MCF 10A (cell line): ENCODE results near the gene USP13. TPM values are rescaled to one million over a fixed set of nuclear protein-coding genes. Genes with fewer than 3 reads are reported as not detected.

Source experiments
- BruUV-seq: library from RNA; stranded (reverse); fragments of 400-500 nt; replicated peaks from 2 replicates; lab custom pipeline; 2021; lab: Mats Ljungman, UMichigan
- CTCF ChIA-PET: fragments of 300-600 bp; sonication (Branson Sonifier 250); formaldehyde crosslinking; extraction: SDS; loops from one replicate; lab custom pipeline; 2021; ENCODE audit warnings: antibody characterized with exemption, inconsistent platforms; lab: Yijun Ruan, JAX
- POLR2A ChIA-PET: fragments of 300-600, 350-650 bp; sonication (Branson Sonifier 250); formaldehyde crosslinking; extraction: SDS; loops from one replicate; lab custom pipeline; 2020; ENCODE audit warnings: antibody characterized with exemption, inconsistent platforms; lab: Yijun Ruan, JAX
- DNase-seq: peaks from one replicate; pipeline ENCODE4 v3.0.0-alpha.2; 2018; ENCODE audit not compliant: unreplicated experiment
- H3K27ac Mint-ChIP-seq: one replicate; pipeline ENCODE4 v1.8.0; 2022; ENCODE audit warnings: mild to moderate bottlenecking, low read depth, mixed read lengths; ENCODE audit not compliant: unreplicated experiment
- H3K27me3 Mint-ChIP-seq: one replicate; pipeline ENCODE4 v1.8.0; 2022; ENCODE audit warnings: mixed read lengths; ENCODE audit not compliant: insufficient read depth, unreplicated experiment
- H3K36me3 Mint-ChIP-seq: one replicate; pipeline ENCODE4 v1.8.0; 2022; ENCODE audit warnings: mild to moderate bottlenecking, moderate library complexity, mixed read lengths; ENCODE audit not compliant: insufficient read depth, unreplicated experiment
- H3K4me1 Mint-ChIP-seq: one replicate; pipeline ENCODE4 v1.8.0; 2022; ENCODE audit warnings: mixed read lengths; ENCODE audit not compliant: insufficient read depth, unreplicated experiment
- H3K4me3 Mint-ChIP-seq: one replicate; pipeline ENCODE4 v1.8.0; 2022; ENCODE audit warnings: mild to moderate bottlenecking, moderate library complexity, mixed read lengths; ENCODE audit not compliant: unreplicated experiment
- H3K9me3 Mint-ChIP-seq: one replicate; pipeline ENCODE4 v1.8.0; 2022; ENCODE audit warnings: mixed read lengths; ENCODE audit not compliant: unreplicated experiment
- CTCF ChIP-seq: fragments of 200-600 bp; IDR thresholded peaks from one replicate; pipeline ENCODE4 v1.8.0; 2022; ENCODE audit warnings: antibody characterized with exemption, mild to moderate bottlenecking; ENCODE audit not compliant: unreplicated experiment
- intact Hi-C: fragments of 100-400 bp; cut with micrococcal nuclease; formaldehyde crosslinking; loops from 2 replicates; pipeline ENCODE4 v1.14.1; 2022
- total RNA-seq: library from RNA; stranded (reverse); gene quantifications from 2 replicates; pipeline ENCODE4 v1.2.3, GENCODE V29; 2022

USP13 gene
- total RNA-seq, 1 experiment from 2014 or later, result 9.7 TPM

GRCh38 chr3:179837374-179837773 is 184.5 kb downstream of the USP13 start:
- ChIA-PET CTCF (interaction anchor here (0.6 kb wide), 1 partner anchor 19 kb away, joined by 4 read pairs; no protein-coding TSS in a partner anchor), POLR2A (no interaction called here)
- intact Hi-C loops, result no loop called here
- no peak for DNase-seq
- H3K27ac Mint-ChIP-seq, result no peak overlapping the region
- H3K27me3 Mint-ChIP-seq, result no peaks in the 10 kb centered on the region
- no peak overlapping the region for H3K4me3 Mint-ChIP-seq
- peaks cover 16% of the 10 kb centered on the region for H3K4me1 Mint-ChIP-seq
- H3K36me3 Mint-ChIP-seq, result no peaks in the 10 kb centered on the region
- no peaks in the 10 kb centered on the region for H3K9me3 Mint-ChIP-seq
- no peak for TF ChIP-seq CTCF
- no TSS peak for BruUV-seq

Other genes starting within 250 kb of the USP13 start
- gene GNB4, start 201.6 kb upstream of the USP13 start, total RNA-seq, result 20.3 and 20.8 TPM in 2 replicates
- gene ACTL6A, start 90.1 kb upstream of the USP13 start, total RNA-seq, result 46.2 and 57.1 TPM in 2 replicates
- 58.3 and 63.4 TPM in 2 replicates for gene MRPL47, start 48.4 kb upstream of the USP13 start, total RNA-seq
- 88.2 and 115 TPM in 2 replicates for gene NDUFB5, start 48.2 kb upstream of the USP13 start, total RNA-seq